Measurements from ENCODE around the gene PTGDS.

GRCh38 chr9:136952321-136952850, 24.9 kb upstream of the PTGDS start:
- TF ChIP-seq GATA2 (IDR thresholded peaks at IDR 0.05; ENCODE audit: low read depth, low read length) (no peak), GATA3 (IDR thresholded peaks at IDR 0.05; ENCODE audit: low read depth, low read length) (no peak)
